Lower lobe of right lung (tissue), 2 donors: Measurements from ENCODE around the gene MYL4. TPM values are rescaled to one million over a fixed set of nuclear protein-coding genes. Genes with fewer than 3 reads are reported as not detected.
"Not testable (repeated sequence)": the region's sequence is repeated elsewhere in the genome, so short reads cannot be mapped to it uniquely, and the experiment has no call there.

Experiments
- ATAC-seq, 2 donors: fragments of 200-7000 bp; cut with Tn5 transposase; one replicate each; pipeline ENCODE4 v1.9.1; 2020 to 2022; ENCODE audit warnings: mild to moderate bottlenecking in 2 of 2, moderate library complexity in 2 of 2
- DNase-seq: peaks from one replicate; pipeline ENCODE4 v3.0.0-alpha.2; 2020
- H3K27ac ChIP-seq: fragments of 200-600 bp; one replicate; pipeline ENCODE4 v1.8.0; 2022
- H3K27me3 ChIP-seq: fragments of 200-600 bp; one replicate; pipeline ENCODE4 v1.8.0; 2022; ENCODE audit warnings: low read depth
- H3K36me3 ChIP-seq: fragments of 200-600 bp; one replicate; pipeline ENCODE4 v1.8.0; 2022; ENCODE audit warnings: mild to moderate bottlenecking
- H3K4me1 ChIP-seq: fragments of 200-600 bp; one replicate; pipeline ENCODE4 v1.8.0; 2022
- H3K4me3 ChIP-seq: fragments of 200-600 bp; one replicate; pipeline ENCODE4 v1.8.0; 2022; ENCODE audit warnings: mild to moderate bottlenecking
- H3K9me3 ChIP-seq: fragments of 200-600 bp; one replicate; pipeline ENCODE4 v1.8.0; 2022
- intact Hi-C: fragments of 100-400 bp; cut with DNase I; formaldehyde crosslinking; loops from one replicate; pipeline ENCODE4 v1.11.0; 2022
- total RNA-seq: library from RNA; stranded (reverse); fragmentation: NEBNext Ultra II Directional; extraction: Animal tissue kit (Norgen Biotek cat#: 25700); gene quantifications from one replicate; pipeline ENCODE4 v1.2.1, GENCODE V29; 2021
- TF ChIP-seq, protein P1 (sequence below): fragments of 200-600 bp; IDR thresholded peaks from one replicate; pipeline ENCODE4 v1.8.0; 2022; ENCODE audit warnings: antibody characterized with exemption, mild to moderate bottlenecking
- donor health status: DM: no; HTN: yes; CAD: no; lungs with severe emphysema.

Gene MYL4
- total RNA-seq, 1 donor from 2014 or later, result 3.0 TPM

DNA sequence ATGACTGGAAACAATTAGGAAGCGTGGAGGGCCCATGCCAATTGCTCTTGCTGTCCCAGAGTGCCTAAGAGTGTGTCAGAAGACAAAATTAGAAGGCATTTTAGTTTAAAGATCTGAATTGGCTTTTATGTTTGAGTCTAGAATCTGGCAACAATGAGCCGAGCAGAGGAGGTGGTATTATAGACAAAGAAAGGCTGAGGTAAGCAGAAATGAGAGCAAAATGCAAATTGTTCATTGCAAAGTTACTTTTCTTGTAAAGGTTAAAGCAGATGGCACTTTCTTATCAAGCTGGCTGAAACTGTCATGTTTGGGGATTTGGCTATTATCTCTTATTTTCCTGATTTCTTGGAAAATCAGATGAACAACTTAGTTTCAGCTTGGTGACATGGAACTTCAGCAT is 3.3 kb downstream of the MYL4 start:
- H3K27ac ChIP-seq, result no peak overlapping the region
- no peaks in the 10 kb centered on the region for H3K36me3 ChIP-seq
- H3K9me3 ChIP-seq, result no peaks in the 10 kb centered on the region
- H3K4me3 ChIP-seq, result no peak overlapping the region
- H3K4me1 ChIP-seq, result no peaks in the 10 kb centered on the region
- DNase-seq (no peak), ATAC-seq (no peak)
- no peaks in the 10 kb centered on the region for H3K27me3 ChIP-seq
- intact Hi-C loops, result no loop called here
- TF ChIP-seq, protein P1, sequence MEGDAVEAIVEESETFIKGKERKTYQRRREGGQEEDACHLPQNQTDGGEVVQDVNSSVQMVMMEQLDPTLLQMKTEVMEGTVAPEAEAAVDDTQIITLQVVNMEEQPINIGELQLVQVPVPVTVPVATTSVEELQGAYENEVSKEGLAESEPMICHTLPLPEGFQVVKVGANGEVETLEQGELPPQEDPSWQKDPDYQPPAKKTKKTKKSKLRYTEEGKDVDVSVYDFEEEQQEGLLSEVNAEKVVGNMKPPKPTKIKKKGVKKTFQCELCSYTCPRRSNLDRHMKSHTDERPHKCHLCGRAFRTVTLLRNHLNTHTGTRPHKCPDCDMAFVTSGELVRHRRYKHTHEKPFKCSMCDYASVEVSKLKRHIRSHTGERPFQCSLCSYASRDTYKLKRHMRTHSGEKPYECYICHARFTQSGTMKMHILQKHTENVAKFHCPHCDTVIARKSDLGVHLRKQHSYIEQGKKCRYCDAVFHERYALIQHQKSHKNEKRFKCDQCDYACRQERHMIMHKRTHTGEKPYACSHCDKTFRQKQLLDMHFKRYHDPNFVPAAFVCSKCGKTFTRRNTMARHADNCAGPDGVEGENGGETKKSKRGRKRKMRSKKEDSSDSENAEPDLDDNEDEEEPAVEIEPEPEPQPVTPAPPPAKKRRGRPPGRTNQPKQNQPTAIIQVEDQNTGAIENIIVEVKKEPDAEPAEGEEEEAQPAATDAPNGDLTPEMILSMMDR, result no peak

DNA sequence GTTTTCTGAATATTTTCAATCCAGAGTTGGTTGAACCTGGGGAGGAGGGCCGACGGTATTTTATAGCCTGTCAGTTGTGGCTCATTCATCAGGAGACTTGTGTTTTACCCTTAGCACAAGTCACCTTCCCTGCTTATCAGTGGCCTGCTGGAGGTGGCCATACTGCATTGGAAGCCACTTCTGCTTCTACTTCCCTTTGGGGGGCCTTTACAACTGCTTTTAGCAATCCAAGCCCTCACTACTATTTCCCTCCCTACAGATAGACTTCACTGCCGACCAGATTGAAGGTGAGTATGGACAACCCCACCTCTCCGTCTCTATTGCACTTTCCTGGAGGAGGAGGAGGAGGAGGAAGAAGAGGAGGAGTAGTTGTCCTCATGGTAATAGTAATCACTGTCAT is 4.4 kb downstream of the MYL4 start:
- Histone ChIP-seq H3K36me3 (no peaks in the 10 kb centered on the region), H3K27me3 (no peaks in the 10 kb centered on the region), H3K4me1 (no peaks in the 10 kb centered on the region), H3K4me3 (no peak overlapping the region), H3K27ac (no peak overlapping the region), H3K9me3 (no peaks in the 10 kb centered on the region)
- DNase-seq, result no peak
- TF ChIP-seq, protein P1, result no peak
- intact Hi-C loops, result no loop called here
- no peak for ATAC-seq

DNA sequence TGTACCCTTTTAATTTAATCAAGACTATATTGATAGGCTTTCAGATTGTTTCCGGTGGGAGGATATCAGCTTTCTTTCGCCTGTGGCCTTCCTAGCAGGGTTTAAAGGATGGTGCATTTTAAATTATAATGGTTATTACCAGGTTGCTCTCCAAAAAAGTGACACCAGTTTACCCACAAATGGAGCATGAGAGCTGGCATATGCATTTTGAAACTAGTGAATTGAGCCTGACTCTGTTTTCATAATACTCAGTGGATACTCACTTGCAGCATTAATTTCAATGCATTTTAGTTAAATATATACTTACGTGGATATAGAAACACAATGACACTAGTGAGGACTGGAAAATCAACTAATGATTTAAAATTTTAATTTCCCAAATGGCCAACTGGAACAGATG is 5.8 kb downstream of the MYL4 start:
- H3K27ac ChIP-seq, result no peak overlapping the region
- no peak for ATAC-seq
- H3K9me3 ChIP-seq, result no peaks in the 10 kb centered on the region
- no peaks in the 10 kb centered on the region for H3K27me3 ChIP-seq
- H3K4me3 ChIP-seq, result no peak overlapping the region
- DNase-seq, result no peak
- H3K4me1 ChIP-seq, result no peaks in the 10 kb centered on the region
- intact Hi-C loops, result no loop called here
- H3K36me3 ChIP-seq, result no peaks in the 10 kb centered on the region
- TF ChIP-seq, protein P1, result no peak

DNA sequence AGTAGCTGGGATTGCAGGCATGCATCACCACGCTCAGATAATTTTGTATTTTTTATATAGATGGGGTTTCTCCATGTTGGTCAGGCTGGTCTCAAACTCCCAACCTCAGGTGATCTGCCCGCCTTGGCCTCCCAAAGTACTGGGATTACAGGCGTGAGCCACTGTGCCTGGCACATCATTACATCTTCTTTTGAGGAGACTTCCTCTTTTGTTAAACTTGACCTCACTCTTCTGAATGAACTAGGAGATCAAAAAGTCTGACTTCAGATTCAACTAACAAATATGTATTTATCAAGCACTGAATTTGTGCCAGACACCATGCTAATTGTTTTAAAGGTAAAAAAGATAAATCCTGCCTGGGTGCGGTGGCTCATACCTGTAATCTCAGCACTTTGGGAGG is 7.7 kb downstream of the MYL4 start:
- ATAC-seq, H3K36me3 ChIP-seq, DNase-seq, intact Hi-C loops, H3K27ac ChIP-seq, H3K4me3 ChIP-seq, H3K27me3 ChIP-seq, H3K4me1 ChIP-seq, H3K9me3 ChIP-seq: not testable (repeated sequence)

DNA sequence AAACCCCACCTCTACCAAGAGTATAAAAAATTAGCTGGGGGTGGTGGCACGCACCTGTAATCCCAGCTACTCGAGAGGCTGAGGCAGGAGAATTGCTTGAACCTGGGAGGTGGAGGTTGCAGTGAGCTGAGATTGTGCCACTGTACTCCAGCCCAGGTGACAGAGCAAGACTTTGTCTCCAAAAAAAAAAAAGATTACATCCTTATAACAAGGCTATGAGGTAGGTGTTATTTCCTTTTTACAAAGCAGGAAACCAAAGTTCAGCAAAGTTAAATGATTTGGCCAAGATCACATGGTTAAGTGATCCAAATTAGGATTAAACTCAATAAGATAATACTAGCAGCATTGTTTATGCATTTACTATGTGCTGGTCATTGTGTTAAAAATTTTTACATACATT is 8.1 kb downstream of the MYL4 start:
- DNase-seq, H3K27me3 ChIP-seq, H3K36me3 ChIP-seq, H3K27ac ChIP-seq, H3K4me1 ChIP-seq, intact Hi-C loops, H3K9me3 ChIP-seq, H3K4me3 ChIP-seq, ATAC-seq: not testable (repeated sequence)

DNA sequence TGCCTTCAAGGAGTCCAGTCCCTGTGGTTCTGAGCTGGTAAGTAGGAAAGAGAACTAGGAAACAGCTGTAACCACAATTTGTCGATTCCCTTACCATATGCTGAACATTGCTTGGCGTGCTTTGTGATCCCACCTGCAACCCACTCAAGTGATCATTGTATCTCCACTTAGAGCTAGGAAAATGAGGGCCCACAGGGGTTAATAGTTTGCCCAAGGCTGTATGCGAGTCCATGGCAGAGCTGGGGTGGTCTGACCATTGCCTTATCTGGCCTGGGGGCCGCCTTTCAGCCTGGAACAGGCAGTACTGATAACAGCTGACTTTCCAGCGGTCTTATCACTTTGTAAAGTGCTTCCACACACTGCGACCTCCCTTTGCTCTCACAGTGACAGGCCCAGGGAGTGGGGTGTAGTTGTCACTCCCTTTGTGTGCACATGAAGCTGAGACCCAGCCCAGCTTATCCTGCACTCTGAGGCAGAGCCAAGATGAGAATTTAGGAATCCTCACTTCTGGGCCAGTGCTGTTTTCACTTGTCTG is 9.8 kb downstream of the MYL4 start:
- Histone ChIP-seq H3K27ac (no peak overlapping the region), H3K36me3 (no peaks in the 10 kb centered on the region), H3K9me3 (no peaks in the 10 kb centered on the region), H3K4me1 (peaks cover 7% of the 10 kb centered on the region), H3K27me3 (no peaks in the 10 kb centered on the region), H3K4me3 (no peak overlapping the region)
- DNase-seq (no peak), ATAC-seq (peak in 1 of 2 donors; percentile 13)
- intact Hi-C loops, result no loop called here
- TF ChIP-seq, protein P1, result no peak
